HCT116 (cell line): Measurements from ENCODE around the gene GPD1L. TPM values are rescaled to one million over a fixed set of nuclear protein-coding genes. Genes with fewer than 3 reads are reported as not detected.
"Not testable (repeated sequence)": the region's sequence is repeated elsewhere in the genome, so short reads cannot be mapped to it uniquely, and the experiment has no call there.

Experiments
- ATAC-seq: fragments of 200-7000 bp; cut with Tn5 transposase; 2 replicates; pipeline ENCODE4 v1.9.1; 2020; ENCODE audit warnings: mild to moderate bottlenecking, moderate library complexity
- BruUV-seq: library from RNA; stranded (reverse); fragments of 400-500 nt; replicated peaks from 2 replicates; lab custom pipeline; 2021; lab: Mats Ljungman, UMichigan
- CTCF ChIA-PET: fragments of 300-600 bp; sonication (Branson Sonifier 250); formaldehyde crosslinking; loops from one replicate; lab custom pipeline; 2021; ENCODE audit warnings: antibody characterized with exemption; lab: Charles Lee
- POLR2A ChIA-PET: fragments of 300-600, 350-600 bp; sonication (Branson Sonifier 250); formaldehyde crosslinking; loops from one replicate; lab custom pipeline; 2021; ENCODE audit warnings: antibody characterized with exemption; lab: Charles Lee
- RAD21 ChIA-PET, 2 experiments: fragments of 300-600 bp; sonication (Branson Sonifier 250); formaldehyde crosslinking; loops; one replicate each; lab custom pipeline; 2023; ENCODE audit warnings: low total read pairs in 2 of 2; ENCODE audit not compliant: uncharacterized antibody in 2 of 2, unreplicated experiment in 2 of 2, low non-redundant PET in 1 of 2; lab: Charles Lee
- DNase-seq: peaks from one replicate; pipeline ENCODE4 v3.0.0-alpha.2; 2010; ENCODE audit warnings: low read depth, low spot score
- H2AFZ ChIP-seq: fragments of 200-600 bp; shearing (Covaris generic), sonication (generic); 2 replicates; pipeline ENCODE4 v1.6.1; 2017; ENCODE audit warnings: low read depth, mixed run types, mixed read lengths, antibody characterized with exemption, low read length; ENCODE audit not compliant: poor library complexity, severe bottlenecking
- H3K27ac ChIP-seq: 2 replicates; pipeline ENCODE4 v1.5.1; 2012; ENCODE audit warnings: low read depth, low read length
- H3K27me3 ChIP-seq: fragments of 200-600 bp; sonication (generic); 2 replicates; pipeline ENCODE4 v1.6.1; 2016; ENCODE audit warnings: mixed run types, low read length, mixed read lengths; ENCODE audit not compliant: insufficient read depth
- H3K36me3 ChIP-seq, 2 experiments: fragments of 200-500 bp in 1 of 2; fragments of 200-600 bp in 1 of 2; sonication (Bioruptor generic) in 1 of 2; sonication (generic) in 1 of 2; 2 replicates each; pipeline versions ENCODE4 v1.5.1 to v1.6.1; 2014 to 2016; ENCODE audit warnings: low read length in 2 of 2, inconsistent platforms in 1 of 2, mixed read lengths in 1 of 2, mixed run types in 1 of 2; ENCODE audit not compliant: insufficient read depth in 2 of 2, control insufficient read depth in 1 of 2
- H3K4me1 ChIP-seq, 2 experiments: fragments of 200-600 bp in 1 of 2; sonication (generic) in 1 of 2; 2 replicates each; pipeline versions ENCODE4 v1.5.1 to v1.6.1; 2012 to 2017; ENCODE audit warnings: low read length in 2 of 2, inconsistent platforms in 1 of 2, mild to moderate bottlenecking in 1 of 2, mixed read lengths in 1 of 2, mixed run types in 1 of 2, moderate library complexity in 1 of 2; ENCODE audit not compliant: insufficient read depth in 2 of 2, control insufficient read depth in 1 of 2
- H3K4me2 ChIP-seq: fragments of 200-600 bp; sonication (generic); 2 replicates; pipeline ENCODE4 v1.6.1; 2017; ENCODE audit warnings: mixed run types, low read length, mixed read lengths
- H3K4me3 ChIP-seq, 2 experiments: fragments of 200-600 bp in 1 of 2; sonication (generic) in 1 of 2; replicated peaks in 1 of 2; 2 replicates each; pipeline ENCODE4 v1.5.1; 2011 to 2016; ENCODE audit warnings: low read length in 2 of 2, control low read depth in 1 of 2, low read depth in 1 of 2, mild to moderate bottlenecking in 1 of 2, mixed read lengths in 1 of 2, mixed run types in 1 of 2
- H3K79me2 ChIP-seq: fragments of 200-600 bp; sonication (generic); 2 replicates; pipeline ENCODE4 v1.6.1; 2017; ENCODE audit warnings: mild to moderate bottlenecking, mixed run types, low read length, moderate library complexity, mixed read lengths; ENCODE audit not compliant: insufficient read depth
- H3K9ac ChIP-seq: fragments of 200-600 bp; sonication (generic); 2 replicates; pipeline ENCODE4 v1.6.1; 2016; ENCODE audit warnings: low read length, mixed read lengths
- H3K9me2 ChIP-seq: fragments of 200-600 bp; sonication (generic), shearing (Covaris generic); 2 replicates; pipeline ENCODE4 v1.6.1; 2017; ENCODE audit warnings: mixed run types, mild to moderate bottlenecking, moderate library complexity; ENCODE audit not compliant: insufficient read depth
- H3K9me3 ChIP-seq, 2 experiments: fragments of 200-500 bp in 1 of 2; fragments of 200-600 bp in 1 of 2; sonication (Bioruptor generic) in 1 of 2; sonication (generic) in 1 of 2; 2 replicates each; pipeline ENCODE4 v1.6.1; 2014 to 2017; ENCODE audit warnings: low read length in 2 of 2, mixed read lengths in 2 of 2, inconsistent platforms in 1 of 2, low read depth in 1 of 2, mild to moderate bottlenecking in 1 of 2, mixed run types in 1 of 2, moderate library complexity in 1 of 2; ENCODE audit not compliant: control insufficient read depth in 1 of 2, insufficient read depth in 1 of 2
- H4K20me1 ChIP-seq: fragments of 200-600 bp; sonication (generic), shearing (Covaris generic); 2 replicates; pipeline ENCODE4 v1.6.1; 2017; ENCODE audit warnings: mixed run types, mild to moderate bottlenecking, moderate library complexity; ENCODE audit not compliant: insufficient read depth
- ATF3 ChIP-seq: IDR thresholded peaks from 2 replicates; pipeline ENCODE4 v1.6.1; 2012
- CBX3 ChIP-seq: IDR thresholded peaks from 2 replicates; pipeline ENCODE4 v1.6.1; 2012; ENCODE audit warnings: low read depth
- CEBPB ChIP-seq: IDR thresholded peaks from 2 replicates; pipeline ENCODE4 v1.6.1; 2012; ENCODE audit warnings: low read depth
- EGR1 ChIP-seq: IDR thresholded peaks from 2 replicates; pipeline ENCODE4 v1.6.1; 2012; ENCODE audit warnings: low read depth
- EZH2 ChIP-seq: fragments of 200-600 bp; sonication (generic); IDR thresholded peaks from 2 replicates; pipeline ENCODE4 v1.6.1; 2017; ENCODE audit warnings: antibody characterized with exemption, mixed run types
- EZH2phosphoT487 ChIP-seq: fragments of 200-600 bp; IDR thresholded peaks from 2 replicates; pipeline ENCODE4 v1.6.1; 2018; ENCODE audit warnings: antibody characterized with exemption, borderline replicate concordance
- SIN3A ChIP-seq: IDR thresholded peaks from 2 replicates; pipeline ENCODE4 v1.6.1; 2012; ENCODE audit warnings: low read depth
- intact Hi-C: fragments of 100-400 bp; cut with micrococcal nuclease; formaldehyde crosslinking; loops from 2 replicates; pipeline ENCODE4 v1.10.0; 2022
- total RNA-seq: library from RNA; stranded (reverse); gene quantifications from one replicate; pipeline ENCODE4 v1.2.1, GENCODE V29; 2021; ENCODE audit not compliant: unreplicated experiment

Gene GPD1L
- total RNA-seq, 1 experiment from 2014 or later: 21.9 TPM

DNA sequence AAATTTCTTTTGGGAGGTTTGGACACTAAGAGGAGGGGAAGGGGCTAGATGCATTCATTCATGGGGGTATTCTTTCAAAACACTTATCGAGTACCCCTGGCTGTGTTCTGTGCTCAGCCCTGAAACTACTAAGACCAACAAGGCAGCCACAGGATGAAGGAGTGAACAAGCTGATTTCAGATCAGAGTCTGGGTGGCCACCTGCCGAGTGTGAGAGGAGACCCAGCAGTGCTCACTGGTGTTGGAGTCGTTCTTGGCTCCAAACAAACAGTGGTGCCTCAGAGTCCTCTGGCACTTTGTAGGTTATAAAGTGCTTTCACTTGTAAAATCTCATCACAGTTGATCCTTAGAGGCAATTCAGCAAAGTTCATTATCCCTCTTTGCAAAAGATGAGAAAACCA, 83.3 kb downstream of the GPD1L start:
- H3K9me3 ChIP-seq: no peaks in the 10 kb centered on the region
- H3K27ac ChIP-seq: no peak overlapping the region
- ChIA-PET POLR2A (no interaction called here), CTCF (no interaction called here), RAD21 (no interaction called here)
- no peaks in the 10 kb centered on the region for H3K9me2 ChIP-seq
- H3K4me2 ChIP-seq: no peak overlapping the region
- no peaks in the 10 kb centered on the region for H3K27me3 ChIP-seq
- no TSS peak for BruUV-seq
- no peaks in the 10 kb centered on the region for H3K79me2 ChIP-seq
- no peak for DNase-seq
- no peak overlapping the region for H3K4me3 ChIP-seq
- no peak for ATAC-seq
- no peaks in the 10 kb centered on the region for H4K20me1 ChIP-seq
- H3K4me1 ChIP-seq: no peaks in the 10 kb centered on the region
- H3K9ac ChIP-seq: no peak overlapping the region
- no peak overlapping the region for H2AFZ ChIP-seq
- intact Hi-C loops: no loop called here
- no peak for TF ChIP-seq EZH2
- TF ChIP-seq CEBPB: no peak
- no peak for TF ChIP-seq CBX3
- no peak for TF ChIP-seq EZH2phosphoT487
- no peak for TF ChIP-seq EGR1
- TF ChIP-seq ATF3: no peak
- TF ChIP-seq SIN3A: no peak
- H3K36me3 ChIP-seq: no peaks in the 10 kb centered on the region

DNA sequence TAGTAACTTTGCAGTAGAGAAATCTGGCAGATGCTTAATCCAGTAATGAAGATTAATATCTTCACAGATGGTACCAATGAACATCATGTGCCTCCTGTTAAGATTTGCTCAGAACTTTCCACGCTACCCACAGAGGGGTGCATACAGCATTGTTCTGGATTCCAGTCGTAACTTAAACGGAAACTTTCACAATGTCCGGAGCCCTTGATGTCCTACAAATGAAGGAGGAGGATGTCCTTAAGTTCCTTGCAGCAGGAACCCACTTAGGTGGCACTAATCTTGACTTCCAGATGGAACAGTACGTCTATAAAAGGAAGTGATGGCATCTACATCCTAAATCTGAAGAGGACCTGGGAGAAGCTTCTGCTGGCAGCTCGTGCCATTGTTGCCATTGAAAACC, 84.1 kb downstream of the GPD1L start:
- H3K9me3 ChIP-seq, H3K4me1 ChIP-seq, POLR2A ChIA-PET, H4K20me1 ChIP-seq, H3K4me2 ChIP-seq, BruUV-seq, DNase-seq, CTCF ChIA-PET, H2AFZ ChIP-seq, intact Hi-C loops, H3K4me3 ChIP-seq, H3K27ac ChIP-seq, H3K9ac ChIP-seq, H3K36me3 ChIP-seq, H3K9me2 ChIP-seq, ATAC-seq, RAD21 ChIA-PET, H3K79me2 ChIP-seq, H3K27me3 ChIP-seq: not testable (repeated sequence)
